ENCODE results near the gene SPOP. TPM values are rescaled to one million over a fixed set of nuclear protein-coding genes. Genes with fewer than 3 reads are reported as not detected.
"Not testable (repeated sequence)": the region's sequence is repeated elsewhere in the genome, so short reads cannot be mapped to it uniquely, and the experiment has no call there.

The SPOP gene
- total RNA-seq, 1 experiment from 2014 or later, result 200 TPM

DNA sequence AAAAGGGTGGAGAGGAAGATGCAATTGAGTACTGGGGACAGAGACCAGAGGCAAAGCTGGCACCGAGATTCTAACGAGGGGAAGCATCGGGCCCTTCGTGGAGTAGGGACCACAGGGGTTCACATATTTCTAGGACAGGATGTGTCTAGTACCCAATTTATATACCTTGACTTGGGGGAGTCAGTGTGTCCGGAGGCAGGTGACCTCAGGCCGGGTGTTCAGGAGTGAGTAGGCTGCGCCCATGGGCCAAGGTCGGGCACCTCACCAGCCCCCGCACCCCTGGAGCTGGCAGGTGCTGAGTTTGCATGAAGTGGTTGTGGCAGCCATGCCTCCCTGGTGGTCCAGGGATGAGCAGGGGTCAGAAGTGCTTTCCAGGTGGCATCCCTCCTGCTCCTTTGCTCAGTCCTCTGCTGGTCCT, 110.8 kb downstream of the SPOP start:
- no peak for DNase-seq (ENCODE audit: low spot score)
- in situ Hi-C loops (cut with HindIII; ENCODE audit: low sequenced_read_pairs), result no loop called here

- peak; percentile 59 for DNase-seq (ENCODE audit: low spot score)
- in situ Hi-C loops (cut with HindIII; ENCODE audit: low sequenced_read_pairs), result no loop called here
Observed at GRCh38 chr17:49566668-49567071, 111.2 kb downstream of the SPOP start.

GRCh38 chr17:49565948-49566491, 111.9 kb downstream of the SPOP start:
- in situ Hi-C loops (cut with HindIII; ENCODE audit: low sequenced_read_pairs), result no loop called here

GRCh38 chr17:49564638-49565037, 113.3 kb downstream of the SPOP start:
- in situ Hi-C loops (cut with HindIII; ENCODE audit: low sequenced_read_pairs), result no loop called here

More at GRCh38 chr17:49565948-49566491, 111.9 kb downstream of the SPOP start:
- DNase-seq (ENCODE audit: low spot score), result peak; percentile 99

DNA sequence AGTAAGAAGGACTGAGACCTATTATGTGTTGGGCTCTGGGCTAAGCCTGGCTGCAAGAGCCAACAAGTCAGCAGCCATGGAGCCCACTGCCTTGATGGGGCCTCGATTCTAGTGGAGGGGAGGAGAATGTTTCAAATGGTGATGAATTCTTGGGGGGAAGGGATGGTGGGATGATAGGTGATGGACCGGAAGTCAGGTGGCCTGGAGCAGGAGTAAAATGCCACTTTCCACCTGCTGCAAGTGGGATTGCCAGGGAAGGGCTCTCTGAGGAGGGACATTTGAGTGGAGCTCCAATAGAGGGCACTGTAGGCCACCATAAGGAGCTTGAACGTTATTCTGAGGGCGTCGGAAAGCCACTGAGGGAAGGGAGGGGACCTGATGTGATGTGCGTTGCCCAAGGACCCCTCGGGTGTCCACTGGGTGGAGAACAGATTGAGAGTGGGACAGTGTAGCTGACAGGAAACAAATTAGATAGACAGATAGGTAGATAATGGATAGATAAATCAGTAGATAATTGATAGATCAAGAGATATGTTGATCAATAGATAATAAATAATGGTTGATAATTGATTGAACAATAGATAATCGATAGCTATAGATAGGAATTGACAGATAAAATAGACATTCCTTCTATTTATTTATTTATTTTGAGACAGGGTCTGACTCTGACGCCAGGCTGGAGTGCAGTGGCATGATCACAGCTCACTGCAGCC, 120.4 kb downstream of the SPOP start:
- in situ Hi-C loops (cut with HindIII; ENCODE audit: low sequenced_read_pairs), result no loop called here
- DNase-seq (ENCODE audit: low spot score), result peak; percentile 89

More at GRCh38 chr17:49564638-49565037, 113.3 kb downstream of the SPOP start:
- DNase-seq (ENCODE audit: low spot score), result no peak

- in situ Hi-C loops (cut with HindIII; ENCODE audit: low sequenced_read_pairs), result no loop called here
Observed at GRCh38 chr17:49556223-49556943, 121.5 kb downstream of the SPOP start.

DNA sequence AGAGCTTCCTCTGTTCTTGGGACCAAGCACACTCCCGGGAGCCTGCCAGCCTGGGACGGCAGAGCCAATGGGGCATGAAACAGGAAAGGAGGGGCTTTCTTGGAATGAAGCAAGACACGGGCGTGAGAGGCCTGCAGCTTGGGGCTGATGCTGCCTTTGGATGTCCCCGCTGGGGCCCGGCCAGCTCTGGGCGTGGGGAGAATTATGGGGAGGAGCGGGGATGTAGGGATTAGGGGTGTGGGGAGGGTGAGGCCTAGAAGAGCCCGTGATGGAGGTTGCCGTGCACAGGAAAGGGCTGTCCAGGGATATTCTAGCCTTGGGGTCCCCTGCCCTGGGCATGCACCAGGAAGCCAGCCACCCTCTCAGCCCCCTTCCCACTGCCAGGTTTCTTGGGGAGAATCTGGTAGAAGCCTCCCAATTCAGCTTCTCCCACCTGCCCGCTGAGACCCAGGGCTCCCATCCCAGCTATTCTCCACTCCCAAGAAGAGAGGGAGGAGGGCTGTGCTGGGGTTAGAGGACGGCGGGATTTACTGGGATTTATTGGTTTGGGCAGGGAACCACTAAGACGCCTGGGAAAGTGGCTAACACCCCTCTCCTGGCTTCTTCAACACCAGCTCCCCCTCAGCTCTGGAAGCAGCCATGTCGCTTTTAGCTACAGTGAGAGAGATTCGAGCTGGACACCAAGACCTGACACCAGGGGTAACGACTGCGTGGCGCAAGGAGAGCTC, 122.2 kb downstream of the SPOP start:
- DNase-seq (ENCODE audit: low spot score), result no peak
- in situ Hi-C loops (cut with HindIII; ENCODE audit: low sequenced_read_pairs), result no loop called here

More at GRCh38 chr17:49556223-49556943, 121.5 kb downstream of the SPOP start:
- peak; percentile 77 for DNase-seq (ENCODE audit: low spot score)

DNA sequence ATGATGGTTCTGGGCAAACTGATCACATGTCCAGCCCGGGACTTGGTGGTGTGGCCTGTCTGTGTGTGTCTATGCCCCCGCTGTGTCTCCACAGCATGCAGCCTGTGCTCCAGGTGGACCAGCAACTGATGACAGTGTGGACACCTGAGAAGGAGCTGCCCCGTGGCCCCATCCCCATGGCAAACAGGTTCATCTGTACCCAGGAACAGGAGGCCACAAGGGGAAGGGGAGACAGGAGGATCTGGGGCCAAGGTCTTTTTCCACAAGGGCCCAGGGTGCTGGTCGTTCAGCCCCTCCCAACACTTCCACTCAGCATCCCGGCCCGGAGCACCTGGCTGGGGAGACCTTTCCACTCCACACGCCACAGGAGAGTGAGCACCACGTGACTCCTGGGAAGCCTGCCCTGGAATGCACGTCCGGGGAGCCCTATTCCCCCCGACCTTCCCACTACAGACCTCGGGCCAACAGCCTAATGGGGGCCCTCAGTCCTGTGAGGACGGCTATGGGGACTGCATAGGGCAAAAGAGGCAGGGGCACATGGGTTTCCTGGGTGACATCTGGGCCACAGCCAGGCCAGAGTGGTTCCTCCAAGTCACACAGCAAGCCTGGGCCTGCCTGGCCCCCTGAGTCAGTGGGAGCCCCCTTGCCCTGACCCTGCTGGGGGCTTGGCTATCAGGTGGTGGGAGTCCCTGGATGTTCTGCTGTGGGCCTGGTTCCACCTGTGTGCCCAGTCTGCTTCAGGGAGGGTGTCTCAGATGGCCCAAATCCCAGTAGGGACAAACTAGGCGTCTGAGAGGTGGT, 123.0 kb downstream of the SPOP start:
- no peak for DNase-seq (ENCODE audit: low spot score)
- in situ Hi-C loops (cut with HindIII; ENCODE audit: low sequenced_read_pairs), result no loop called here

GRCh38 chr17:49553676-49554335, 124.1 kb downstream of the SPOP start:
- in situ Hi-C loops (cut with HindIII; ENCODE audit: low sequenced_read_pairs), result no loop called here
- DNase-seq (ENCODE audit: low spot score), result no peak

DNA sequence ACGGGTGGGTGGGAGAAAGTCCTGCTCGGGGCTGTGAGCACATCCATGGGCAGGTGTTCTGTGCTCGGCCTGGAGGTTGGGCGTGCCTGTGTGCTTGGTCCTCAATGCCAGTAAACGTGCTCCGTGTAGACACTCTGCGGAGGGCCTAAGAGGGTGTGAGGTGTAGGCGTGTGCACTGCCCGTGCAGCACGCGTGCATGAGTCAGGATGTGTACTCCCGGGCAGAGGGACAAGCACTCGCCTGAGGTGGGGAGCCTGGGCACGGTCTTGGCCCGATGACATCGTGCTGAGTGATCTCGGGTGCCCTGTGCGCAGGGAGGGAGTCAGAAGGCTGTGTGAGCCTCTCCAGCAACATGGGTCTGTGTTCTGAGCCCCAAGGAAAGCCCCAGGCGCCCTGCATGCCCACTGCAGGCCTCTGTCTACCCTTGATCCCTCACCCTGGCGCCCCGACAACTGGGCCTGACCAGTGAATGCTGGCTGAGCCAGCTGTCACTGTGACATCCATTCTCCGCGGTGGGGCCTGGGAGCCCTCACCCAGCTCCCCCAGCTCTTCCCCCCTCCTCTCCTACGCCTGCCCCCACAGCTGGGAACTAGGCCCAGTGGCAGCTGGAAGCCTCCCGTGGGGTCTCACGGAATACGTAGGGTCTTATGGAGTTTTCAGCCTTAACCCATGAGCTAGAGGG, 125.7 kb downstream of the SPOP start:
- in situ Hi-C loops (cut with HindIII; ENCODE audit: low sequenced_read_pairs), result no loop called here
- no peak for DNase-seq (ENCODE audit: low spot score)

DNA sequence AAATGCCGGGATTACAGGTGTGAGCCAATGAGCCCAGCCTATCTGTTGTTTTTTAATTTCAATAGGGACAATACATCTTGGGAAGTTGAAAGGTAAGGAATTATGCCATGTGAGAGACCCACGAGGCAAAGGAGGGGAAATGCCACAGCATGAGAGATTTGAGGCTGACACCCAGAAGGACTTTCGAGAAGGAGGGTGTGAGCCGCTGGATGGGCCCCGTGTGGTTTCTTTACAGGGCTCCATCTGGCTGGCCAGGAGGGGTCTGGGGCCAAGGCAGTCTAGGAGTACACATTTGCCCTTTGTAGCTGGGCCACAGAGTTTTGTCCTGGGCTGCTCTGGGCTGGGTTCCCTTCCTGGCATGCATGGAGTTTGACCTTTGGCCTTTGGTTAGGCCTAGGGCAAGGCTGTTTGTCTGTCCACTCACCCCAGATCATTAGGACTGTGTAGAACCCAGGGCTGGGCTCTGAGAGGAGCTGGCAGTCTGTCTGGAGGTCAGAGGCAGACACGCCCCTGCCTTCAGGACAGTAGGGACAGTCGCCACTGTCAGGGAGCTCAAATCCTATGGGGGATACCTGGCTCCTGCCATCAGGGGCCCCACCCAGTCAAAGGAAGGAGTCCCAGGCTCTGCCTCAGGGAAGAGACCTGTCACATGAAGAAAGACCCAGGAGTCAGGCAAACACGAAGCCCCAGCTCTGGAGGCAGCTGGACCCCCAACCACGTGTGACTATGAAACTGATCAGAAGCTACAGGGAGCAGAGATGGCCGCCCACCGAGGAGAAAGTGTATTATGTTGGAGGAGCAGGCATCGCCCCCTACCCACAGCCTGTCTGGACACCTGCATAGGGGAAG, 126.5 kb downstream of the SPOP start:
- in situ Hi-C loops (cut with HindIII; ENCODE audit: low sequenced_read_pairs), result no loop called here
- DNase-seq (ENCODE audit: low spot score), result no peak

- in situ Hi-C loops (cut with HindIII; ENCODE audit: low sequenced_read_pairs); DNase-seq (ENCODE audit: low spot score): not testable (repeated sequence)
Observed at GRCh38 chr17:49550764-49551163, 127.1 kb downstream of the SPOP start.

- DNase-seq (ENCODE audit: low spot score), result no peak
- in situ Hi-C loops (cut with HindIII; ENCODE audit: low sequenced_read_pairs), result no loop called here
Observed at GRCh38 chr17:49549691-49550678, 127.9 kb downstream of the SPOP start.

- DNase-seq (ENCODE audit: low spot score), result no peak
- in situ Hi-C loops (cut with HindIII; ENCODE audit: low sequenced_read_pairs), result no loop called here
Observed at GRCh38 chr17:49549311-49549605, 128.6 kb downstream of the SPOP start.

Data from G401 (cell line).